Tibial artery (tissue), 4 donors: ENCODE measurements around the gene CBL.

Experiments used
- DNase-seq, 2 donors: peaks; one replicate each; pipeline ENCODE4 v3.0.0-alpha.2; 2019
- H3K27ac ChIP-seq, 2 donors: fragments of 200-600 bp; sonication (generic) in 1 of 2; 1 replicate in 1 of 2; 2 replicates in 1 of 2; pipeline ENCODE4 v1.5.1; 2018 to 2019; ENCODE audit warnings: mild to moderate bottlenecking in 1 of 2
- H3K27me3 ChIP-seq, 2 donors: fragments of 200-600 bp; sonication (generic) in 1 of 2; one replicate each; pipeline versions ENCODE4 v1.5.1 to v1.6.0; 2016 to 2019
- H3K36me3 ChIP-seq, 3 donors: fragments of 200-600 bp; sonication (generic) in 2 of 3; one replicate each; pipeline ENCODE4 v1.5.1; 2016 to 2019; ENCODE audit warnings: mild to moderate bottlenecking in 2 of 3
- H3K4me1 ChIP-seq, 4 donors: fragments of 200-600 bp; sonication (generic) in 2 of 4; 1 replicate in 3 of 4; 2 replicates in 1 of 4; pipeline ENCODE4 v1.5.1; 2016 to 2019
- H3K4me3 ChIP-seq, 2 donors: fragments of 200-600 bp; sonication (generic) in 1 of 2; 1 replicate in 1 of 2; 2 replicates in 1 of 2; pipeline ENCODE4 v1.5.1; 2018 to 2019; ENCODE audit warnings: mild to moderate bottlenecking in 2 of 2
- H3K9me3 ChIP-seq, 3 donors: fragments of 200-600 bp; sonication (generic) in 1 of 3; one replicate each; pipeline ENCODE4 v1.5.1; 2016 to 2019
- intact Hi-C: fragments of 100-400 bp; cut with DNase I; formaldehyde crosslinking; loops from one replicate; pipeline ENCODE4 v1.15.0; 2023; ENCODE audit warnings: low total_unique reads
- TF ChIP-seq, protein P1 (sequence below), 2 experiments: fragments of 200-600 bp in 1 of 2; fragments of 450-650 bp in 1 of 2; IDR thresholded peaks; one replicate each; pipeline ENCODE4 v1.5.1; 2017 to 2019; ENCODE audit warnings: antibody characterized with exemption in 2 of 2, mild to moderate bottlenecking in 1 of 2, moderate library complexity in 1 of 2

The CBL gene

DNA sequence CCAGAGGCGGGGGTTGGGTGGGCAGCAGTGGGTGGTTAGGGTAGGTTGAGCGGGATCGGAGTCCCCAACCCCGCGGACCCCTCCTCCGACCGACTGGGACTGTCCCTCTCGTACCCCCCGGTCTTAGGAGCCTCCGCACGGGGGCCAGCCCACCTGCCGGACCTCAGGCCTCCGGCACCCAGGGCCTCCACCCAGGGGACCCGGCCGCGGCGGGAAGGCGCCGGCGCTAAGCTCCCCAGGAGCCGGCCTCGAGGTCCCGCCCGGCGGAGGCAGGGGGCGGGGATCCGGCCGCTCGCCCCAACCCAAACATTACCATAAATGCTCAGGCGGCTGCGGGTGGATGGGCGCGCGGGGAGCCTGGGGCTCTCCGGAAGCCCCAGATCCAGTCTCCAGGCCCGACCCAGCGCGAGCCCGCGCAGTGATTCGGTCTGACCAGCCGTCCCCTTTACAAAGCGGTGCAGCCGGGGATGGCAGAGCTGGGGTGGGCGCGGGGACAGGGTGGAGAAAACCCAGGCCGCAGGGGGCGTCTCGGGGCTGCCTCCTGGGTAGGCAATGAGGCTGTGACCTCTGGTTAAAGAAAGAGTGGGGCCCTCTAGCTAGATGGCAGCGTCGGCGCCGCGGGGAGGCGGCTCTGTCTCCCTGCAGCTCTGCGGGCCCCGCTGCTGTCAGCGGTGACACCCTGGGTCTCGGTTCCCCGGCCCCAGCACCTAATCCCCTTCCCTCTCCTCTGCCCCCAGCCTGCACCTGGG, 114.8 kb downstream of the CBL start:
- DNase-seq = peak; percentile 62 to 92
- peak overlapping the region; percentile 54 to 59 for H3K4me3 ChIP-seq
- TF ChIP-seq, protein P1, sequence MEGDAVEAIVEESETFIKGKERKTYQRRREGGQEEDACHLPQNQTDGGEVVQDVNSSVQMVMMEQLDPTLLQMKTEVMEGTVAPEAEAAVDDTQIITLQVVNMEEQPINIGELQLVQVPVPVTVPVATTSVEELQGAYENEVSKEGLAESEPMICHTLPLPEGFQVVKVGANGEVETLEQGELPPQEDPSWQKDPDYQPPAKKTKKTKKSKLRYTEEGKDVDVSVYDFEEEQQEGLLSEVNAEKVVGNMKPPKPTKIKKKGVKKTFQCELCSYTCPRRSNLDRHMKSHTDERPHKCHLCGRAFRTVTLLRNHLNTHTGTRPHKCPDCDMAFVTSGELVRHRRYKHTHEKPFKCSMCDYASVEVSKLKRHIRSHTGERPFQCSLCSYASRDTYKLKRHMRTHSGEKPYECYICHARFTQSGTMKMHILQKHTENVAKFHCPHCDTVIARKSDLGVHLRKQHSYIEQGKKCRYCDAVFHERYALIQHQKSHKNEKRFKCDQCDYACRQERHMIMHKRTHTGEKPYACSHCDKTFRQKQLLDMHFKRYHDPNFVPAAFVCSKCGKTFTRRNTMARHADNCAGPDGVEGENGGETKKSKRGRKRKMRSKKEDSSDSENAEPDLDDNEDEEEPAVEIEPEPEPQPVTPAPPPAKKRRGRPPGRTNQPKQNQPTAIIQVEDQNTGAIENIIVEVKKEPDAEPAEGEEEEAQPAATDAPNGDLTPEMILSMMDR (IDR thresholded peaks at IDR 0.05) = no peak
- no peaks in the 10 kb centered on the region for H3K9me3 ChIP-seq
- no peaks in the 10 kb centered on the region for H3K27me3 ChIP-seq
- intact Hi-C loops = loop anchor here (10.0 kb wide), 1 partner anchor 216 kb away; the partner anchor contains the start of genes C2CD2L and DPAGT1
- H3K27ac ChIP-seq = peak overlapping the region; percentile 99
- H3K4me1 ChIP-seq = peaks cover 0 to 61% (median 53%) of the 10 kb centered on the region in 4 donors
- H3K36me3 ChIP-seq = peaks cover 0 to under 1% (median 0%) of the 10 kb centered on the region in 3 donors

DNA sequence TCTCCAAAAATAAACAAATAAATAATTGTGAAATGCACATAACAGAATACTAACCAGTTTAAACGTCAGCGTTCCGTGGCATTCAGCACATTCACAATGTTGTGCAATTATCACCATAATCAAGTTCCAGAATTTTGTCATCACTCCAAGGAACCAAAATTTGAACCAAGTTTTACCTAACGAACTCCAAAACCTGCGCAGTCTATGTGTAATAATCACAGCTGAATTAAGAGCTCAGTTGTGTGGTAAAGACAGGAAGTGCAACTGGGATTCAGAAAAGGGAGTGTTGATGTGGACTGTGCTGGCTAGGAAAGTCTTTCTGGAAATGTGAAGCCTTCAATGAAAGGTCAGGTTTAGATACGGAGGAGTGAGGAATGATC, 116.2 kb downstream of the CBL start:
- intact Hi-C loops = loop anchor here (10.0 kb wide), 1 partner anchor 218 kb away; the partner anchor contains the start of genes C2CD2L and DPAGT1
- DNase-seq = peak in 1 of 2 donors; percentile 16
- Histone ChIP-seq H3K27me3 (no peaks in the 10 kb centered on the region), H3K4me1 (peaks cover 0 to 60% (median 50%) of the 10 kb centered on the region in 4 donors), H3K9me3 (no peaks in the 10 kb centered on the region), H3K27ac (peak overlapping the region; percentile 99), H3K36me3 (no peaks in the 10 kb centered on the region), H3K4me3 (peak overlapping the region; percentile 54 to 59)
- TF ChIP-seq, protein P1 (IDR thresholded peaks at IDR 0.05) = peak; percentile 31 to 51

DNA sequence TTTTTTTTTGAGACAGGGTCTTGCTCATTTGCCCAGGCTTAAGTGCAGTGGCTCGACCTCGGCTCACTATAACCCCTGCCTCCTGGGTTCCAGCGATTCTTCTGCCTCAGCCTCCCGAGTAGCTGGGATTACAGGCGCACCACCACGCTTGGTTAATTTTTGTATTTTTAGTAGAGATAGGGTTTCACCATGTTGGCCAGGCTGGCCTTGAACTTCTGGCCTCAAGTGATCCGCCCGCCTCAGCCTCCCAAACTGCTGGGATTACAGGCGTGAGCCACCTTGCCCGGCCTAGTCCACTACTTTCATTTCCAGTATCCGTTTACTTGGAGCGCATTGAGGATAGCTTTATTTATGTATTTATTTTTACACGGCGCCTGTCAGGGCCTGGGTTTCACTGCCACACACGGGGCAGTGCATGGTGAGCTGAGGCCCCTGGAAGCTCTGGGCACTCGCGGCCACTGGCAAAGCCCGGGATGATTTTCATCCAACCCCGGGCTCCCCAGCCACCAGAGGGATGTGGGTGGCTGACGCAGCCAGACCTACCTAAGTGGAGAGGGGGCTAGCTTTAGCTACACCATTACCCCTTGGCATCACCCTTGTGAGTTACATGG, 116.9 kb downstream of the CBL start:
- intact Hi-C loops = loop anchor here (10.0 kb wide), 1 partner anchor 218 kb away; the partner anchor contains the start of genes C2CD2L and DPAGT1
- H3K36me3 ChIP-seq = no peaks in the 10 kb centered on the region
- peak overlapping the region; percentile 99 for H3K27ac ChIP-seq
- no peak overlapping the region for H3K4me3 ChIP-seq
- no peaks in the 10 kb centered on the region for H3K9me3 ChIP-seq
- TF ChIP-seq, protein P1 (IDR thresholded peaks at IDR 0.05) = no peak
- peaks cover 0 to 54% (median 44%) of the 10 kb centered on the region in 4 donors for H3K4me1 ChIP-seq
- no peaks in the 10 kb centered on the region for H3K27me3 ChIP-seq
- DNase-seq = peak in 1 of 2 donors; percentile 52

DNA sequence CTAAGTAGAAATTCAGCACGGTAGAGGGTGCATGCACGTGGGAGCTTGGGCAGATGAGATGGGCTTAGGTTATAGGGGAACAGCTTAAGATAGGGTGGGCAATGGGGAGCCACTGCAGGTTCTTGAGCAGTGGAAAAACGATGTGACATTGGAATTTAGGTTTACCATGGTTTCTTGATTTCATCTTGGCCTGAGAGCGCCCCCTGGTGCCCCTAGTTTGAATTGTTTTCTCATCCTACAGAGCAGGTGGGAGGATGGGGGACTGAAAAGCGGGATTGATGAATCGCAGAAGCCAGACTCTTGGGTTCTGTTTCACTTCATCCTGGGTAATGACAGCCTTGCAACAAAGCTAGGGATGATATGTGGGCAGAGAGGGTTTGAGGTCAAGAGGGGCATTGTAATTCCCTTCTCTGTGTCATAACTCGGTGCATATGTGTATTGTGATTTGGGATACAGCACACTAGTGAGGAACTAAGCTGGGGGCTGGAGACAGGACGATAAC, 117.4 kb downstream of the CBL start:
- H3K4me1 ChIP-seq = peaks cover 0 to 48% (median 39%) of the 10 kb centered on the region in 4 donors

DNA sequence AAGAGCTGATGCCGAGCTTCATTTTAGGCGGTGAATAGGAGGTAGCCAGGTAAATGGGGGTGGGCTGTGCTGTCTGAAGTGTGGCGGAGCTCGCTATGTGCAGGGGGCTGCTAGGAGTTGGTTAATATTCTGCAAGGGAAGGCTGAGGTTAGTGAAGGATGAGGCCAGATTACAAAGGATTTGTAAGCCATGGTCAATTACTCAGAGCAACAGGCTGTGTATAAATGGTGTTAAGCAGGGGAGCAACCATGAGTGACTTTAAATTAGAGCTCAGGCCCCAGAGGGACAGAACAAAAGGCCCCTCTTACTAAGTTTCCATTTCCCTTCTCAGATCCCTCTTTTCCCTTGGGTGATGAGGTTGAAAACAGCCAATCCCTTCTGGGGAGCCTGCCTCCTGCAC, 118.0 kb downstream of the CBL start:
- intact Hi-C loops = loop anchor here (10.0 kb wide), 1 partner anchor 219 kb away; the partner anchor contains the start of genes C2CD2L and DPAGT1
- Histone ChIP-seq H3K27me3 (no peaks in the 10 kb centered on the region), H3K36me3 (no peaks in the 10 kb centered on the region), H3K4me3 (no peak overlapping the region), H3K9me3 (no peaks in the 10 kb centered on the region), H3K27ac (no peak overlapping the region), H3K4me1 (peaks cover 0 to 42% (median 33%) of the 10 kb centered on the region in 4 donors)
- TF ChIP-seq, protein P1 (IDR thresholded peaks at IDR 0.05) = no peak
- peak in 1 of 2 donors; percentile 48 for DNase-seq

More for the DNA sequence above, 117.4 kb downstream of the CBL start:
- Histone ChIP-seq H3K36me3 (no peaks in the 10 kb centered on the region), H3K27me3 (no peaks in the 10 kb centered on the region), H3K4me3 (no peak overlapping the region), H3K27ac (peak overlapping the region; percentile 99), H3K9me3 (no peaks in the 10 kb centered on the region)
- intact Hi-C loops = loop anchor here (10.0 kb wide), 1 partner anchor 219 kb away; the partner anchor contains the start of genes C2CD2L and DPAGT1
- DNase-seq = peak; percentile 83 to 86
- TF ChIP-seq, protein P1 (IDR thresholded peaks at IDR 0.05) = peak; percentile 77 to 82
